Type B pancreatic cell (in vitro differentiated cells): ENCODE measurements around the gene CHRNA10. TPM values are rescaled to one million over a fixed set of nuclear protein-coding genes. Genes with fewer than 3 reads are reported as not detected.

Experiments
- DNase-seq: peaks from one replicate; pipeline ENCODE4 v3.0.0; 2021; ENCODE audit warnings: mixed read lengths; ENCODE audit not compliant: unreplicated experiment; ENCODE audit errors: extremely low spot score
- H3K27ac Mint-ChIP-seq: 2 replicates; pipeline ENCODE4 v1.8.0; 2021; ENCODE audit warnings: mild to moderate bottlenecking, mixed read lengths
- H3K27me3 Mint-ChIP-seq: 2 replicates; pipeline ENCODE4 v1.8.0; 2021; ENCODE audit warnings: mixed read lengths
- H3K36me3 Mint-ChIP-seq: 2 replicates; pipeline ENCODE4 v1.8.0; 2021; ENCODE audit warnings: mixed read lengths
- H3K4me1 Mint-ChIP-seq: one replicate; pipeline ENCODE4 v1.8.0; 2021; ENCODE audit warnings: mixed read lengths; ENCODE audit not compliant: unreplicated experiment
- H3K4me3 Mint-ChIP-seq: 2 replicates; pipeline ENCODE4 v1.8.0; 2021; ENCODE audit warnings: mild to moderate bottlenecking, mixed read lengths
- H3K9me3 Mint-ChIP-seq: 2 replicates; pipeline ENCODE4 v1.8.0; 2021; ENCODE audit warnings: mixed read lengths
- total RNA-seq: library from RNA; stranded (reverse); gene quantifications from 2 replicates; pipeline ENCODE4 v1.2.1, GENCODE V29; 2021; ENCODE audit warnings: low replicate concordance
- TF ChIP-seq, protein P1 (sequence below): fragments of 200-600 bp; sonication (generic); conservative IDR thresholded peaks from 2 replicates; pipeline ENCODE4 v1.5.0; 2021; ENCODE audit warnings: antibody characterized with exemption, mild to moderate bottlenecking

Gene CHRNA10
- total RNA-seq, 1 donor from 2014 or later = 2.9 TPM

DNA sequence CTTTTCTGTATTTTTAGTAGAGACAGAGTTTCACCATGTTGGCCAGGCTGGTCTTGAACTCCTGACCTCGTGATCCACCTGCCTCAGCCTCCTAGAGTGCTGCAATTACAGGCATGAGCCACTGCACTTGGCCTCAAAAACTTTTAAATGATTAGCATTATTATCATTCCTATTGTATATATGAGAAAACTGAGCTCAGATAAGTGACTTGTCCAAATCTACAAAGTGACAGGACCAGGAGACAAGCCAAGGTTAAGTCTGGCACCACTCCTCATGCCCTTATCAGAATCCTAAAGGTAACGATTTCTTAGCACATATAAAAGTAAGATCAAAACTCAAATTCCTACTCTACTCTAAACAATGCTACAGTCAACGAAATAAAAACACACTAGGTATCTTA lies 32.2 kb upstream of the CHRNA10 start:
- peaks cover 39% of the 10 kb centered on the region for H3K36me3 Mint-ChIP-seq
- no peaks in the 10 kb centered on the region for H3K4me1 Mint-ChIP-seq
- no peaks in the 10 kb centered on the region for H3K9me3 Mint-ChIP-seq
- no peaks in the 10 kb centered on the region for H3K27me3 Mint-ChIP-seq
- TF ChIP-seq, protein P1, sequence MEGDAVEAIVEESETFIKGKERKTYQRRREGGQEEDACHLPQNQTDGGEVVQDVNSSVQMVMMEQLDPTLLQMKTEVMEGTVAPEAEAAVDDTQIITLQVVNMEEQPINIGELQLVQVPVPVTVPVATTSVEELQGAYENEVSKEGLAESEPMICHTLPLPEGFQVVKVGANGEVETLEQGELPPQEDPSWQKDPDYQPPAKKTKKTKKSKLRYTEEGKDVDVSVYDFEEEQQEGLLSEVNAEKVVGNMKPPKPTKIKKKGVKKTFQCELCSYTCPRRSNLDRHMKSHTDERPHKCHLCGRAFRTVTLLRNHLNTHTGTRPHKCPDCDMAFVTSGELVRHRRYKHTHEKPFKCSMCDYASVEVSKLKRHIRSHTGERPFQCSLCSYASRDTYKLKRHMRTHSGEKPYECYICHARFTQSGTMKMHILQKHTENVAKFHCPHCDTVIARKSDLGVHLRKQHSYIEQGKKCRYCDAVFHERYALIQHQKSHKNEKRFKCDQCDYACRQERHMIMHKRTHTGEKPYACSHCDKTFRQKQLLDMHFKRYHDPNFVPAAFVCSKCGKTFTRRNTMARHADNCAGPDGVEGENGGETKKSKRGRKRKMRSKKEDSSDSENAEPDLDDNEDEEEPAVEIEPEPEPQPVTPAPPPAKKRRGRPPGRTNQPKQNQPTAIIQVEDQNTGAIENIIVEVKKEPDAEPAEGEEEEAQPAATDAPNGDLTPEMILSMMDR = no peak
- no peak overlapping the region for H3K27ac Mint-ChIP-seq
- H3K4me3 Mint-ChIP-seq = no peak overlapping the region
- no peak for DNase-seq

DNA sequence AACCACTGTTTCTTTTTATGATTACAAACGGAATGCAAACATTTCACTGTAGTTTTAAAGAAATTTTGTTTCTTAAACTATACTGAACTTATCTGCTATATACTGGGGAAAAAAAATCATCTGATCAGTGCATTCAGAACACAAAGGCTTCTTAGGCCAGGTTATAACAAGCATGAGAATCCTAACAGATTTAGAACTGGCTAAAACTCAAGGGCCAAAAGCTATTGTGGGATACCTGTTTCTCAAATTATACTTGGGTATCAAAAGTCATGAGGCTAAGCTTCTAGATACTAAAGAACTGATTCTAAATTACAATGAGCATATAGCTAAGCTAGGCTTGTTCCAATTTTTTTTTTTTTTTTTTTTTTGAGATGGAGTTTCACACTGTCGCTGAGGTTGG lies 29.7 kb upstream of the CHRNA10 start:
- Mint-ChIP-seq H3K27me3 (no peaks in the 10 kb centered on the region), H3K36me3 (peaks cover 36% of the 10 kb centered on the region), H3K27ac (no peak overlapping the region), H3K4me1 (no peaks in the 10 kb centered on the region), H3K9me3 (no peaks in the 10 kb centered on the region), H3K4me3 (no peak overlapping the region)
- TF ChIP-seq, protein P1 = no peak
- DNase-seq = no peak

DNA sequence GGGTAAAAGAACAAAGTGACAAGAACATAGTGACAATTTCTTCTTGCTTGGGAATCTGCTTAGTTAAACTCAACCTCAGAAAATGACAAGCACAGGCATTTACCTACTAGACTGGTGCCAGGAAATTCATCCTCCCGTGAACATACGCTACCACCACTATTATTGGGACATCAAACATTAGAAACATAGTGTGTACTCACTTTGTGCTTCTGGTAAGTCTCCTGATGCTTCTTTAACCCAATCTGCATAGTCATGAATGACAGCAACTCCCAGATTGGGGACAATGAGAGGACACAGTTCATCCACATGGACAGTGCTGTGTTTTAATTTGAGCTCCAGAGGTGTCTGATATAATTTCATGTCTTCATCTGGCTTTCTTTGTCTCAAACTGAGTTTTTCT lies 29.2 kb upstream of the CHRNA10 start:
- Mint-ChIP-seq H3K9me3 (no peaks in the 10 kb centered on the region), H3K36me3 (peaks cover 40% of the 10 kb centered on the region), H3K4me1 (no peaks in the 10 kb centered on the region), H3K27me3 (no peaks in the 10 kb centered on the region), H3K4me3 (no peak overlapping the region), H3K27ac (no peak overlapping the region)
- DNase-seq = no peak
- TF ChIP-seq, protein P1 = no peak

DNA sequence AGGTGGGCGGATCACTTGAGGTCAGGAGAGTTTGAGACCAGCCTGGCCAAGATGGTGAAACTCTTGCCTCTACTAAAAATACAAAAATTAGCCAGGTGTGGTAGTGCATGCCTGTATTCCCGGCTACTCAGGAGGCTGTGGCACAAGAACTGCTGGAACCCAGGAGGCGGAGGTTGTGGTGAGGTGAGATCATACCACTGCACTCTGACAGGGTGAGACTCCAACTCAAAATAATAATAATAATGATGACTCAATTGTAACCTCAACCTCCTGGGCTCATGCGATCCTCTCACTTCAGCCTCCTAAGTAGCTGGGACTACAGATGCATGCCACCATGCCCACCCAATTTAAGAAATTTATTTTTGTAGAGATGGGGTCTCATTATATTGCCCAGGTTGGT lies 15.6 kb upstream of the CHRNA10 start:
- no peak overlapping the region for H3K27ac Mint-ChIP-seq
- TF ChIP-seq, protein P1 = no peak
- DNase-seq = no peak
- peaks cover 31% of the 10 kb centered on the region for H3K36me3 Mint-ChIP-seq
- H3K4me3 Mint-ChIP-seq = no peak overlapping the region
- no peaks in the 10 kb centered on the region for H3K9me3 Mint-ChIP-seq
- no peaks in the 10 kb centered on the region for H3K4me1 Mint-ChIP-seq
- H3K27me3 Mint-ChIP-seq = no peaks in the 10 kb centered on the region

DNA sequence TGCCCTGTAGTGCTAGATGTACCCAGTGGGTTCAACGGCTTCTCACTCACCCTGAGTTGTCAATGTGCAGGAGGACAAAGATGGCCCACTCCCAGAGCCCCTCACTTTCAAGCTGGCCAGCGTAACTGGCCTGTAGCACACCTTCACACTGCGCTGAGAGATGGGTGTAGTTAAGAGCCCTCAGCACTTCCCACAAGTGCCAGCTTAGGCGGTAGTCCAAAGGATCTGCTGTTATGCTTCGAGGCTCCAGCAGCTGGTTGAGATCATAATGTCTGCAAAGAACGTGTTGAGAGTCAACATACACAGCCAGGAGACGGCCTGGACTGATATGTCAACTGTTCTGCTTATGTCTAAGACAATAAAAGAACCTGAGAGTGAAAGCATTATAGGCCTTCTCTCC lies 14.7 kb upstream of the CHRNA10 start:
- H3K27ac Mint-ChIP-seq = no peak overlapping the region
- no peak overlapping the region for H3K4me3 Mint-ChIP-seq
- TF ChIP-seq, protein P1 = no peak
- DNase-seq = no peak
- H3K4me1 Mint-ChIP-seq = no peaks in the 10 kb centered on the region
- no peaks in the 10 kb centered on the region for H3K9me3 Mint-ChIP-seq
- H3K27me3 Mint-ChIP-seq = no peaks in the 10 kb centered on the region
- peaks cover 31% of the 10 kb centered on the region for H3K36me3 Mint-ChIP-seq

GRCh38 chr11:3684819-3685172 lies 13.6 kb upstream of the CHRNA10 start:
- TF ChIP-seq, protein P1 = no peak
- no peaks in the 10 kb centered on the region for H3K9me3 Mint-ChIP-seq
- DNase-seq = no peak
- H3K4me1 Mint-ChIP-seq = no peaks in the 10 kb centered on the region
- H3K36me3 Mint-ChIP-seq = peaks cover 25% of the 10 kb centered on the region
- no peak overlapping the region for H3K4me3 Mint-ChIP-seq
- no peaks in the 10 kb centered on the region for H3K27me3 Mint-ChIP-seq
- H3K27ac Mint-ChIP-seq = no peak overlapping the region
